Endodermal cell (in vitro differentiated cells): Measurements from ENCODE around the gene SOX8. TPM values are rescaled to one million over a fixed set of nuclear protein-coding genes. Genes with fewer than 3 reads are reported as not detected.
"Not testable (repeated sequence)": the region's sequence is repeated elsewhere in the genome, so short reads cannot be mapped to it uniquely, and the experiment has no call there.

Experiments used
- DNase-seq: peaks from one replicate; pipeline ENCODE4 v3.0.0-alpha.2; 2017
- H3K27ac ChIP-seq: 2 replicates; pipeline ENCODE4 v1.5.1; 2013; ENCODE audit warnings: mild to moderate bottlenecking, low read depth, low read length, moderate library complexity
- H3K27me3 ChIP-seq: 2 replicates; pipeline ENCODE4 v1.6.1; 2013; ENCODE audit warnings: mild to moderate bottlenecking, low read length, moderate library complexity; ENCODE audit not compliant: insufficient read depth, control insufficient read depth, poor library complexity, severe bottlenecking
- H3K36me3 ChIP-seq: 2 replicates; pipeline ENCODE4 v1.7.0; 2013; ENCODE audit warnings: mild to moderate bottlenecking, low read length, moderate library complexity; ENCODE audit not compliant: control insufficient read depth, insufficient read depth
- H3K4me1 ChIP-seq: one replicate; pipeline ENCODE4 v1.7.0; 2013; ENCODE audit warnings: low read length; ENCODE audit not compliant: control insufficient read depth, insufficient read depth
- H3K4me3 ChIP-seq: 2 replicates; pipeline ENCODE4 v1.5.1; 2013; ENCODE audit warnings: mild to moderate bottlenecking, low read length, moderate library complexity
- H3K9ac ChIP-seq: 2 replicates; pipeline ENCODE4 v1.6.1; 2013; ENCODE audit warnings: mild to moderate bottlenecking, low read length, moderate library complexity; ENCODE audit not compliant: poor library complexity, severe bottlenecking; ENCODE audit errors: extremely low read depth
- H3K9me3 ChIP-seq: 2 replicates; pipeline ENCODE4 v1.6.1; 2013; ENCODE audit warnings: mild to moderate bottlenecking, low read length, moderate library complexity; ENCODE audit not compliant: control insufficient read depth
- H3K27ac Mint-ChIP-seq: 2 replicates; pipeline ENCODE4 v1.8.0; 2020; ENCODE audit warnings: mixed read lengths
- H3K27me3 Mint-ChIP-seq: 2 replicates; pipeline ENCODE4 v1.8.0; 2021; ENCODE audit warnings: mild to moderate bottlenecking, mixed read lengths; ENCODE audit not compliant: insufficient read depth
- H3K36me3 Mint-ChIP-seq: 2 replicates; pipeline ENCODE4 v1.8.0; 2020; ENCODE audit warnings: low read depth, mixed read lengths
- H3K4me1 Mint-ChIP-seq: 2 replicates; pipeline ENCODE4 v1.8.0; 2020; ENCODE audit warnings: mixed read lengths
- H3K4me3 Mint-ChIP-seq: 2 replicates; pipeline ENCODE4 v1.8.0; 2020; ENCODE audit warnings: mild to moderate bottlenecking, moderate library complexity, mixed read lengths
- H3K9me3 Mint-ChIP-seq: 2 replicates; pipeline ENCODE4 v1.8.0; 2020; ENCODE audit warnings: mild to moderate bottlenecking, mixed read lengths
- CTCF ChIP-seq: fragments of 200-600 bp; sonication (generic); conservative IDR thresholded peaks from 2 replicates; pipeline ENCODE4 v1.5.0; 2021; ENCODE audit warnings: antibody characterized with exemption, mild to moderate bottlenecking
- WGBS, 2 experiments: methylation state at CpG; one replicate each; pipeline versions ENCODE4 v1.1.5 to v1.1.7; 2013; ENCODE audit warnings: missing lambda C conversion rate in 2 of 2, mixed read lengths in 1 of 2; ENCODE audit not compliant: insufficient coverage in 1 of 2, insufficient read length in 1 of 2; 5-methylcytosine and 5-hydroxymethylcytosine counted together
- total RNA-seq, 2 donors: library from RNA; stranded (reverse); fragmentation: NEBNext Ultra II Directional in 1 of 2; extraction: Animal tissue kit (Norgen Biotek cat#: 25700) in 1 of 2; gene quantifications; 2 replicates in 1 of 2; 3 replicates in 1 of 2; pipeline ENCODE4 v1.2.1, GENCODE V29; 2021

The SOX8 gene
- total RNA-seq, 2 donors from 2014 or later = 0.69 to 5.1 TPM

- Mint-ChIP-seq H3K9me3 (peaks cover 16% of the 10 kb centered on the region), H3K27me3 (no peaks in the 10 kb centered on the region), H3K27ac (no peak overlapping the region), H3K36me3 (peaks cover 32% of the 10 kb centered on the region), H3K4me3 (no peak overlapping the region), H3K4me1 (no peaks in the 10 kb centered on the region)
- H3K4me1 ChIP-seq = no peaks in the 10 kb centered on the region
- H3K9me3 ChIP-seq = peaks cover 6% of the 10 kb centered on the region
- no peak for TF ChIP-seq CTCF
- WGBS, 2 experiments = 92 to 95% methylated on average over 11 to 21 of the region's 21 CpGs
- H3K36me3 ChIP-seq = no peaks in the 10 kb centered on the region
- H3K4me3 ChIP-seq = no peak overlapping the region
- no peak overlapping the region for H3K9ac ChIP-seq
- no peak for DNase-seq
- no peaks in the 10 kb centered on the region for H3K27me3 ChIP-seq
- no peak overlapping the region for H3K27ac ChIP-seq
Measured at GRCh38 chr16:947255-947921, 34.2 kb upstream of the SOX8 start.

DNA sequence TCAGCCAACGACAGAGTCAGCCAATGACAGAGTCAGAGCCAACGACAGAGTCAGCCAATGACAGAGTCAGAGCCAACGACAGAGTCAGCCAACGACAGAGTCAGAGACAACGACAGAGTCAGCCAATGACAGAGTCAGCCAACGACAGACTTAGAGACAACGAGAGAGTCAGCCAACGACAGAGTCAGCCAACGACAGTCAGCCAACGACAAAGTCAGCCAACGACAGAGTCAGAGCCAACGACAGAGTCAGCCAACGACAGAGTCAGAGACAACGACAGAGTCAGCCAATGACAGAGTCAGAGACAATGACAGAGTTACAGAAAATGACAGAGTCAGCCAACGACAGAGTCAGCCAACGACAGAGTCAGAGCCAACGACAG is 33.7 kb upstream of the SOX8 start:
- H3K4me3 ChIP-seq, H3K27ac Mint-ChIP-seq, H3K27ac ChIP-seq, H3K4me1 ChIP-seq, H3K9ac ChIP-seq, H3K4me1 Mint-ChIP-seq, DNase-seq, H3K4me3 Mint-ChIP-seq, H3K9me3 ChIP-seq, H3K27me3 ChIP-seq, H3K36me3 ChIP-seq, H3K27me3 Mint-ChIP-seq: not testable (repeated sequence)
- H3K36me3 Mint-ChIP-seq = peaks cover 29% of the 10 kb centered on the region
- H3K9me3 Mint-ChIP-seq = peaks cover 11% of the 10 kb centered on the region
- 89 to 91% methylated on average over 16 to 17 of the region's 17 CpGs for WGBS, 2 experiments

- H3K27me3 ChIP-seq, H3K9me3 ChIP-seq, H3K9me3 Mint-ChIP-seq, H3K4me3 Mint-ChIP-seq, H3K9ac ChIP-seq, H3K36me3 ChIP-seq, DNase-seq, H3K4me1 Mint-ChIP-seq, H3K27ac ChIP-seq, H3K27ac Mint-ChIP-seq, H3K27me3 Mint-ChIP-seq, H3K4me3 ChIP-seq, H3K4me1 ChIP-seq: not testable (repeated sequence)
- WGBS, 2 experiments = 88 to 94% methylated on average over 11 to 18 of the region's 18 CpGs
- H3K36me3 Mint-ChIP-seq = peaks cover 26% of the 10 kb centered on the region
Measured at GRCh38 chr16:948767-949166, 32.8 kb upstream of the SOX8 start.

GRCh38 chr16:950733-951573 is 30.6 kb upstream of the SOX8 start:
- not testable (repeated sequence) for H3K4me3 Mint-ChIP-seq, H3K4me1 ChIP-seq, H3K4me3 ChIP-seq, DNase-seq, H3K27me3 Mint-ChIP-seq, H3K36me3 ChIP-seq, H3K9me3 ChIP-seq, H3K9me3 Mint-ChIP-seq, H3K27ac ChIP-seq, H3K27me3 ChIP-seq, H3K9ac ChIP-seq, H3K27ac Mint-ChIP-seq, H3K4me1 Mint-ChIP-seq
- H3K36me3 Mint-ChIP-seq = peaks cover 15% of the 10 kb centered on the region
- WGBS, 2 experiments = 87 to 89% methylated on average over 24 to 27 of the region's 27 CpGs
